Glomerular visceral epithelial cell (primary cell): ENCODE results near the gene DLK1.

Source experiments
- DNase-seq: peaks from one replicate; pipeline ENCODE4 v3.0.0-alpha.2; 2016; ENCODE audit errors: extremely low spot score

DLK1 gene

GRCh38 chr14:100733152-100733850 is 6.6 kb downstream of the DLK1 start:
- DNase-seq: no peak

GRCh38 chr14:100734031-100734990 is 7.6 kb downstream of the DLK1 start:
- DNase-seq: no peak

GRCh38 chr14:100735271-100735670 is 8.6 kb downstream of the DLK1 start:
- no peak for DNase-seq

GRCh38 chr14:100736269-100737180 is 9.8 kb downstream of the DLK1 start:
- DNase-seq: no peak

- no peak for DNase-seq
These were observed 10.8 kb downstream of the DLK1 start for GRCh38 chr14:100737526-100737925.

GRCh38 chr14:100738269-100738691 is 11.6 kb downstream of the DLK1 start:
- no peak for DNase-seq

GRCh38 chr14:100738704-100739131 is 12.0 kb downstream of the DLK1 start:
- DNase-seq: no peak

- DNase-seq: no peak
These were observed 12.6 kb downstream of the DLK1 start for GRCh38 chr14:100739306-100739705.

- no peak for DNase-seq
These were observed 13.6 kb downstream of the DLK1 start for GRCh38 chr14:100740196-100740825.

GRCh38 chr14:100740929-100741328 is 14.2 kb downstream of the DLK1 start:
- DNase-seq: no peak

GRCh38 chr14:100741966-100742365 is 15.3 kb downstream of the DLK1 start:
- no peak for DNase-seq

GRCh38 chr14:100746326-100746725 is 19.6 kb downstream of the DLK1 start:
- DNase-seq: no peak

- DNase-seq: peak; percentile 69
These were observed 20.4 kb downstream of the DLK1 start for GRCh38 chr14:100747021-100747586.

- DNase-seq: no peak
These were observed 21.0 kb downstream of the DLK1 start for GRCh38 chr14:100747736-100748135.

- DNase-seq: no peak
These were observed 21.7 kb downstream of the DLK1 start for GRCh38 chr14:100748403-100748802.

GRCh38 chr14:100748944-100749343 is 22.3 kb downstream of the DLK1 start:
- no peak for DNase-seq

GRCh38 chr14:100749967-100750597 is 23.4 kb downstream of the DLK1 start:
- no peak for DNase-seq

GRCh38 chr14:100750762-100751699 is 24.3 kb downstream of the DLK1 start:
- DNase-seq: no peak

GRCh38 chr14:100754020-100754419 is 27.3 kb downstream of the DLK1 start:
- DNase-seq: no peak
